Osteocyte (in vitro differentiated cells): Measurements from ENCODE around the gene CAPG. TPM values are rescaled to one million over a fixed set of nuclear protein-coding genes. Genes with fewer than 3 reads are reported as not detected.

Experiments
- DNase-seq: peaks from one replicate; pipeline ENCODE4 v3.0.0; 2021; ENCODE audit warnings: mixed read lengths; ENCODE audit not compliant: unreplicated experiment; ENCODE audit errors: extremely low spot score
- H3K27ac Mint-ChIP-seq: one replicate; pipeline ENCODE4 v1.8.0; 2021; ENCODE audit warnings: mild to moderate bottlenecking, mixed read lengths; ENCODE audit not compliant: unreplicated experiment
- H3K27me3 Mint-ChIP-seq: one replicate; pipeline ENCODE4 v1.8.0; 2021; ENCODE audit warnings: mixed read lengths; ENCODE audit not compliant: unreplicated experiment
- H3K36me3 Mint-ChIP-seq: one replicate; pipeline ENCODE4 v1.8.0; 2021; ENCODE audit warnings: mixed read lengths; ENCODE audit not compliant: unreplicated experiment
- H3K4me1 Mint-ChIP-seq: one replicate; pipeline ENCODE4 v1.8.0; 2021; ENCODE audit warnings: mixed read lengths; ENCODE audit not compliant: unreplicated experiment
- H3K4me3 Mint-ChIP-seq: one replicate; pipeline ENCODE4 v1.8.0; 2021; ENCODE audit warnings: mild to moderate bottlenecking, moderate library complexity, mixed read lengths; ENCODE audit not compliant: unreplicated experiment
- H3K9me3 Mint-ChIP-seq: one replicate; pipeline ENCODE4 v1.8.0; 2021; ENCODE audit warnings: mixed read lengths; ENCODE audit not compliant: unreplicated experiment
- total RNA-seq: library from RNA; stranded (reverse); gene quantifications from 2 replicates; pipeline ENCODE4 v1.2.1, GENCODE V29; 2021
- TF ChIP-seq, protein P1 (sequence below): fragments of 200-600 bp; sonication (generic); IDR thresholded peaks from 2 replicates; pipeline ENCODE4 v1.5.0; 2021; ENCODE audit warnings: antibody characterized with exemption, mild to moderate bottlenecking, moderate library complexity

CAPG gene
- total RNA-seq, 1 donor from 2014 or later: 32.8 TPM

DNA sequence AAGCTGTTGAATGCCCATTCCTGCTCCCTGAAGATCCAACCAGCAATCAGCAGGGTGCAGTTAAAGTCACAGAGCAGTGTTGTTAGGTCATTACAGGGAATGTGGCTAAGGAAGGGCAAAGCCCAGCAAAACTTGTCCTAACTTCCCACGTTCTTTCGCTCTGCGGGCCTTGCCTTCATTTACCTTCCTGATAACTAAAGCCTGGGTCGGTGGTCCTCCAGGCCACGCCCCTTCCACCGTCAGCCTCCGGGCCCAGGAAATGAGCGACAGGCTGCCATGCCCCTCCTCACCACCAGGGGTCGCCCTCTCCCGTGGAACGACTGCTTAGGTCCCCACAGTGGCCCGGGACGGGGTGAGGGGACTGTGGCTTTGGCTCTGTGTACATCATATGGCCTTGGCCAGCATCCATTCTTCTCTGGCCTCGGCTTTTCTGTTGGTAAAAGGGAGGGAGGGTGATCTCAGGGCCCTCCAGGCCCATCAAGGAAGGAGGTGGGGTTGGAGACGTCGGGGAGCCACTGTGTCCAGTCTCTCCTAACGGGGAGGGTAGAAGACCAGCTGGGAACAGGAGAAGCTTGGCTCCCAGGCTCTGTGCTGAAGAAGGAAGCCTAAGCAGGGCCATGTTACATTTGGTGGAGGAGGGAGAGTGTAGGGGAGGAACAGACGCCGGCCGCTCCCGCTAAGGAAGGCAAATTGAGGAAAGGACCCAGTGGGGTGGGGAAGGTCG, 10.5 kb upstream of the CAPG start:
- H3K27me3 Mint-ChIP-seq: no peaks in the 10 kb centered on the region
- peak overlapping the region; percentile 78 for H3K27ac Mint-ChIP-seq
- peak; percentile 96 for DNase-seq
- peaks cover 22% of the 10 kb centered on the region for H3K4me1 Mint-ChIP-seq
- TF ChIP-seq, protein P1, sequence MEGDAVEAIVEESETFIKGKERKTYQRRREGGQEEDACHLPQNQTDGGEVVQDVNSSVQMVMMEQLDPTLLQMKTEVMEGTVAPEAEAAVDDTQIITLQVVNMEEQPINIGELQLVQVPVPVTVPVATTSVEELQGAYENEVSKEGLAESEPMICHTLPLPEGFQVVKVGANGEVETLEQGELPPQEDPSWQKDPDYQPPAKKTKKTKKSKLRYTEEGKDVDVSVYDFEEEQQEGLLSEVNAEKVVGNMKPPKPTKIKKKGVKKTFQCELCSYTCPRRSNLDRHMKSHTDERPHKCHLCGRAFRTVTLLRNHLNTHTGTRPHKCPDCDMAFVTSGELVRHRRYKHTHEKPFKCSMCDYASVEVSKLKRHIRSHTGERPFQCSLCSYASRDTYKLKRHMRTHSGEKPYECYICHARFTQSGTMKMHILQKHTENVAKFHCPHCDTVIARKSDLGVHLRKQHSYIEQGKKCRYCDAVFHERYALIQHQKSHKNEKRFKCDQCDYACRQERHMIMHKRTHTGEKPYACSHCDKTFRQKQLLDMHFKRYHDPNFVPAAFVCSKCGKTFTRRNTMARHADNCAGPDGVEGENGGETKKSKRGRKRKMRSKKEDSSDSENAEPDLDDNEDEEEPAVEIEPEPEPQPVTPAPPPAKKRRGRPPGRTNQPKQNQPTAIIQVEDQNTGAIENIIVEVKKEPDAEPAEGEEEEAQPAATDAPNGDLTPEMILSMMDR: peak; percentile 100
- H3K4me3 Mint-ChIP-seq: peak overlapping the region; percentile 41
- H3K36me3 Mint-ChIP-seq: no peaks in the 10 kb centered on the region
- H3K9me3 Mint-ChIP-seq: no peaks in the 10 kb centered on the region

DNA sequence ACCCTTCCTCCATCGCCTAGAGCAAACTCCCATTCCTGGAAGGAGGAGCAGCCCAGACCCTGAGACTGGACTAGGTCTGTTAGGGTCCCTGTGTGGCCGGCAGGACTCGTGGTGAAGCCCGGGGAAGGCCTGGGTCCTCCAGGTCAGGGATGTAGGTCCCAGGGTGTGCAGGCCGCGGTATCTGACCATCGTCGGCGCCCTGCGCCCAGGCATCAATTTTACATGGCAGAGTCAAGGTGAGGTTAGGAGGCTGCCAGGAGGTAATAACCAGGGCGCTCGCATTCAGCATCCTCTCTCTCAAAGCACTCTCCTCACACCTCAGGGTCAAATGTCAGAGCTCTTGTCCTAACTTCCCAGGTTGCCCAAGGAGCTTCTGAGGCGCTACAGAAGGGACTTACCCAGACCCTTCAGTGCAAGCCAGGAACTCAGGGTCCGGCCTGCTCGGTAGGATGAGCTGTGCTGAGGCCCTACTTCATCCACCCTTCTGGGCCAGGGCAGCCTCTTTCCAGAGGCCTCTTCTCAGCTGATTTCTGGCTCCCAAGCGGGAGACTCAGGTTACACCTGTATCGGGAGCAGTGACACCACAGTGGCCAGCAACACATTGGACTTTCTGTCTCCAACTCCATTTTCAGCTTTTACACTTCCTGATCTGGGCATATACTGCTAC, 9.0 kb upstream of the CAPG start:
- TF ChIP-seq, protein P1: no peak

DNA sequence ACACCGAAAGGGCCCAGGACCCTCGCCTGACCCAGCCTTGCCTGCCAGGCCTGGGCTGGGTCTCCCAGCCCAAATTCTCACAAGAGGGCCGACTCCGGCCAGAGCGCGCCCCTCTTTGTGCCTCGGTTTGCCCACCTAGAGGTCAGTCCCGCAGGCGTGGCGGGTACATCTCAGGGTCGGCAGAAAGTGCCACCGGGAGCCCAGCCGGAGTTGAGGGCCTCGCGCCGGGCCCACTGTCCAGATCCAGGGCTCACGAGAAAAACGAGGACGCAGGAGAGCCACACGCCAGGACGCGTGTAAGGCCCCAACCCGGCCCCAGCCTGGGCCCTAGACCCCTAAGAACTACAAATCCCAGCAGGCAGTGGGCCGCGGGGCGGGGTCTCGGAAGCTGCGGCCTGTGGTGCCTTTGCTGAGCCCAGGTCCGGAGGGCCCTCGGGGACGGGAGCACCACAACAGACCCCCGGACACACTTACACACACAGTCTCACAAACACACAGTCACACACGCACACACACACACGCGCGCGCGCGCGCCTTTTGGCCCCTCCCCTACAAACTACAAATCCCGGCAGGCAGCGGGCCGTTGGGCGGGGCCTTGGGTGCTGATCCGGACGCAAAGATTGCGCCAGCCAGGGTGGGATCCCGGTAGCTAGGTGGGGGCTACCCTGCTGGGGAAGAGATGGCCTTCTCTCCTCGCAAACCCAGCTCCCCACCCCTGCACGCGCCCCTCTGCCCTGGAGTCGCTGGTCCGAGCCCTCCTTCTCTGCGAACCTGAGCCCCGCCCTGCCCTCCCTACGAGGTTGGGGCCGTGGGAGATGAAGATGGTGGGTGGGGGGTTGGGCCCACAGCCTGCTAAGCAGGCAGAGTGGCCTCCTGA, 8.2 kb upstream of the CAPG start, which contains the start of gene SH2D6:
Gene SH2D6, plus strand, starts transcription at position 583 of the 877 bp plus-strand sequence. CDS start 10,752 bp downstream, outside the sequence.
- H3K4me1 Mint-ChIP-seq: peaks cover 30% of the 10 kb centered on the region
- TF ChIP-seq, protein P1: no peak
- H3K27ac Mint-ChIP-seq: peak within 1 kb of the TSS; percentile 97
- H3K4me3 Mint-ChIP-seq: peak within 1 kb of the TSS; percentile 89
- peak; percentile 94 for DNase-seq
- H3K9me3 Mint-ChIP-seq: no peaks in the 10 kb centered on the region
- H3K36me3 Mint-ChIP-seq: no peaks in the 10 kb centered on the region
- no peaks in the 10 kb centered on the region for H3K27me3 Mint-ChIP-seq

More for the DNA sequence above, 9.0 kb upstream of the CAPG start:
- no peaks in the 10 kb centered on the region for H3K27me3 Mint-ChIP-seq
- H3K36me3 Mint-ChIP-seq: no peaks in the 10 kb centered on the region
- H3K4me3 Mint-ChIP-seq: peak overlapping the region; percentile 89
- H3K27ac Mint-ChIP-seq: peak overlapping the region; percentile 97
- DNase-seq: no peak
- no peaks in the 10 kb centered on the region for H3K9me3 Mint-ChIP-seq
- H3K4me1 Mint-ChIP-seq: peaks cover 26% of the 10 kb centered on the region

DNA sequence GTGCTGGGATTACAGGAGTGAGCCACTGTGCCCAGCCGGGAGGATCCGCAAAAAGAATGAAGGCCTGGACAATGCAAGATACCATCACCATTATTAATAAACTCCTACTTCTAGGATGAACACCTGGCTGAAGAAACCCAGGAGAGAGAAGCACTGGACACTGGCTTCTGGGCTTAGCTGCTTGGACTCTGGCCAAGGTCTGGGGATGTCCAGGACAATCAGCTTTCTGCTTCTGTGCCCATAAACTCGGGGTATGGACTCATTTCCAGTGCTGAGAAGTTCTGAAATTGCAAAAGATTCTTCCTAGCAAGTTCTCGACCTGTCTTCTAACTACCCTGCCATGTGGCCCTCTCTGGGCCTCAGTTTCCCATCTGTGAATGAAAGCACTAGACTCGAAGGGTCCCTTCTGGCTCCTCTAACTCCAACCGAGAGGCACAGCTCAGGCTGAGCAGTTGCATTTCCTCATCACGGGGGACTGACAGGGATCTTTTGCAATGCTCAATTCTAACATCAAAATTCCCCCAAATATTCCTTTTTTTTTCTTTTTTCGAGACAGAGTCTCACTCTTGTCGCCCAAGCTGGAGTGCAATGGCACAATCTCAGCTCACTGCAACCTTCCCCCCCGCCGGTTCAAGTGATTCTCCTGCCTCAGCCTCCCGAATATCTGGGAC, 5.9 kb upstream of the CAPG start:
- TF ChIP-seq, protein P1: no peak
- DNase-seq: no peak
- Mint-ChIP-seq H3K9me3 (no peaks in the 10 kb centered on the region), H3K27me3 (no peaks in the 10 kb centered on the region), H3K4me3 (no peak overlapping the region), H3K36me3 (no peaks in the 10 kb centered on the region), H3K27ac (no peak overlapping the region), H3K4me1 (peaks cover 35% of the 10 kb centered on the region)
